ENCODE measurements around the gene PTPRJ.

The PTPRJ gene

DNA sequence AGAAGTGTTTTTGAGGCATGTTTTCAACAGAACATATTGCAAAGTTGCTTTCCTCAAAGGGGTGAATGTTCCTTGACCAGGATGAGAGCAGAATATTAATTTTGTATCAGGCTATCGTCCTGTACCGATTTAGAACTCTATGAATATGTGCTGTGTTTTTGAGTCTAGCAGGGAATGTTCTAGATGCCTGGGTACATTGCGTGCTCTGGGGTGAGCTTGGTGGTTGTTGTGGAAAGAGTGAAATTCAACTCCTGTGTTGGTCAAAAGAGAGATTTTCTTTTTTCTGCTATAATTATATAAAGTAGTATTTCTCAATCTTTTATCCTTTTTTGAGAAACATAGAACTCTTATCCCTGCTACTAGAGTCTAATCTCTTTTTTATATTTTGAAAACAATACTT is 185.1 kb downstream of the PTPRJ start:
- Histone ChIP-seq H3K27me3 (ENCODE audit: control insufficient read depth, insufficient read depth, low read length) (no peaks in the 10 kb centered on the region), H3K36me3 (ENCODE audit: control insufficient read depth, insufficient read depth, low read length) (no peaks in the 10 kb centered on the region), H3K4me1 (ENCODE audit: control insufficient read depth, insufficient read depth, low read length) (no peaks in the 10 kb centered on the region), H3K9me3 (ENCODE audit: control insufficient read depth, insufficient read depth, low read length) (no peaks in the 10 kb centered on the region), H3K27ac (ENCODE audit: low read length) (no peak overlapping the region), H3K4me3 (ENCODE audit: low read length) (no peak overlapping the region)
- WGBS (ENCODE audit: insufficient coverage, insufficient read length), result no CpG with 5 or more reads among the region's 3 CpGs
- no peak for DNase-seq (ENCODE audit: low read depth, low spot score)

DNA sequence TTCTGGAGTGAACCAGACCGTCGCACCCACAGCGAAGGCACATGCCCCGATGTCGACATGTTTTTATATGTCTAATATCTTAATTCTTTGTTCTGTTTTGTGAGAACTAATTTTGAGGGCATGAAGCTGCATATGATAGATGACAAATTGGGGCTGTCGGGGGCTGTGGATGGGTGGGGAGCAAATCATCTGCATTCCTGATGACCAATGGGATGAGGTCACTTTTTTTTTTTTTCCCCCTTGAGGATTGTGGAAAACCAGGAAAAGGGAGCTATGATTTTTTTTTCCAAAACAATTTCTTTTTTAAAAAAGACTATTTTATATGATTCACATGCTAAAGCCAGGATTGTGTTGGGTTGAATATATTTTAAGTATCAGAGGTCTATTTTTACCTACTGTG is 187.0 kb downstream of the PTPRJ start:
- WGBS (ENCODE audit: insufficient coverage, insufficient read length), result no CpG with 5 or more reads among the region's 6 CpGs
- no peak for DNase-seq (ENCODE audit: low read depth, low spot score)
- no peaks in the 10 kb centered on the region for H3K36me3 ChIP-seq (ENCODE audit: control insufficient read depth, insufficient read depth, low read length)
- no peaks in the 10 kb centered on the region for H3K9me3 ChIP-seq (ENCODE audit: control insufficient read depth, insufficient read depth, low read length)
- H3K4me1 ChIP-seq (ENCODE audit: control insufficient read depth, insufficient read depth, low read length), result no peaks in the 10 kb centered on the region
- no peak overlapping the region for H3K27ac ChIP-seq (ENCODE audit: low read length)
- H3K27me3 ChIP-seq (ENCODE audit: control insufficient read depth, insufficient read depth, low read length), result no peaks in the 10 kb centered on the region
- no peak overlapping the region for H3K4me3 ChIP-seq (ENCODE audit: low read length)

DNA sequence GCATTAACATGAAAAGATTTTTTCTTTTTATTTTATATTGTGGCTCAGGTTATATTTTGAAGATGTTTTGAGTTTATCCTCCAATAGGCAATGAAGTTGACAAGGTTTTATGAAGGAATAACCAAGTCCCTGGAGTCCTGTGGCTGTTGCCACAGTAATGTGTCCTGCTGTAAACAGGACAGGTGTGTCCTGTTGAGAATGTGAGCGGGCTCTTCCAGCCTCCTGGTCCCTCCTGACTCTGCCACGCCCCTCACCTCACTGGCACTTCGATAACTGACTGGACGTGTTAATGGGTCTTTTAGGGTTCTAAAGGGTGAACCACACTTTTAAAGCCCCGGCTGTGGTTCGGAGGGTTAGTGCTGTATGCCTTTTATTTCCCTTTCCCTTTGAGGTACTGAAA is 188.5 kb downstream of the PTPRJ start:
- no peak overlapping the region for H3K4me3 ChIP-seq (ENCODE audit: low read length)

DNA sequence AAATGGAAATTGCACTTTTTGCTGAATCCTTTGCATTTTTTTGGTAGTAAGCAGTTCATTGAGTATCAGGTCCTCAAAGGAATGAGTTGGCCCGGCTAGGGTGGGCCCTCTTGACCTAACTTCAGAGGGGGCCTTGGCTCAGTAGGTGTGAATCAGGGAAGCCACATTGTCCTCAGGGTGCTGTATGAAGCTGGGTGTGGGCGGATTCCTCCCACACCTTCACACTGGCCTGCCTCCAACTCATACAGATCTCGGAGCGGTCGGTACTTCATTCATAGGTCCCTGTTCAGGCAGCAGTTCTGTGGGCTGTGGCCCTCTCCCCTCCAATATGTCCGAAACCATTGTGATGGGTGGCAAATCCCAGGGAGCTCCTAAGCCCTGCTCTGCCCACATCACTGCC is 188.9 kb downstream of the PTPRJ start:
- Histone ChIP-seq H3K27ac (ENCODE audit: low read length) (no peak overlapping the region), H3K36me3 (ENCODE audit: control insufficient read depth, insufficient read depth, low read length) (no peaks in the 10 kb centered on the region), H3K4me1 (ENCODE audit: control insufficient read depth, insufficient read depth, low read length) (no peaks in the 10 kb centered on the region)

More for the DNA sequence above, 188.5 kb downstream of the PTPRJ start:
- no peak for DNase-seq (ENCODE audit: low read depth, low spot score)
- H3K27ac ChIP-seq (ENCODE audit: low read length), result no peak overlapping the region
- no peaks in the 10 kb centered on the region for H3K4me1 ChIP-seq (ENCODE audit: control insufficient read depth, insufficient read depth, low read length)
- H3K36me3 ChIP-seq (ENCODE audit: control insufficient read depth, insufficient read depth, low read length), result no peaks in the 10 kb centered on the region
- H3K9me3 ChIP-seq (ENCODE audit: control insufficient read depth, insufficient read depth, low read length), result no peaks in the 10 kb centered on the region
- WGBS (ENCODE audit: insufficient coverage, insufficient read length), result no CpG with 5 or more reads among the region's 6 CpGs
- no peaks in the 10 kb centered on the region for H3K27me3 ChIP-seq (ENCODE audit: control insufficient read depth, insufficient read depth, low read length)

DNA sequence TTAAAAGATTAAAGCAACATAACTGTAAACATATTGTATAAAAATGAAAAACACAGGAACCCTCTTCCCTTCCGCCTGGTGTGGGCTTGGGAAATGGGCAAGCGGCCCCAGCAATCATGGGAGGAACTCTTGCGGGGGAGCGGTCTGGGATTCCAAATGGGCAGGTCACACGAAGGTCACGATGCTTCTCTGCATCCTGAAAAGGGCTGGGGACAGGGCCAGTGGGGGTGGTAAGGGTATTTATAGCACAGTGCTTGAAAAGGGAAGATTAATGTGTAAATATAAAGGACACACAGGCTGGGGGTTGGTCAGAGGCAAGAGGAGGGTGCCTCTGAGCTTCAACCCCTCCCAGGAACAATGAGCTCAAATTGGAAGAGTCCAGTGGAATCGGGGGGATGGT is 189.4 kb downstream of the PTPRJ start:
- no peaks in the 10 kb centered on the region for H3K4me1 ChIP-seq (ENCODE audit: control insufficient read depth, insufficient read depth, low read length)
- no CpG with 5 or more reads among the region's 7 CpGs for WGBS (ENCODE audit: insufficient coverage, insufficient read length)

More for the DNA sequence above, 188.9 kb downstream of the PTPRJ start:
- Histone ChIP-seq H3K4me3 (ENCODE audit: low read length) (no peak overlapping the region), H3K9me3 (ENCODE audit: control insufficient read depth, insufficient read depth, low read length) (no peaks in the 10 kb centered on the region), H3K27me3 (ENCODE audit: control insufficient read depth, insufficient read depth, low read length) (no peaks in the 10 kb centered on the region)
- no peak for DNase-seq (ENCODE audit: low read depth, low spot score)
- no CpG with 5 or more reads among the region's 6 CpGs for WGBS (ENCODE audit: insufficient coverage, insufficient read length)

DNA sequence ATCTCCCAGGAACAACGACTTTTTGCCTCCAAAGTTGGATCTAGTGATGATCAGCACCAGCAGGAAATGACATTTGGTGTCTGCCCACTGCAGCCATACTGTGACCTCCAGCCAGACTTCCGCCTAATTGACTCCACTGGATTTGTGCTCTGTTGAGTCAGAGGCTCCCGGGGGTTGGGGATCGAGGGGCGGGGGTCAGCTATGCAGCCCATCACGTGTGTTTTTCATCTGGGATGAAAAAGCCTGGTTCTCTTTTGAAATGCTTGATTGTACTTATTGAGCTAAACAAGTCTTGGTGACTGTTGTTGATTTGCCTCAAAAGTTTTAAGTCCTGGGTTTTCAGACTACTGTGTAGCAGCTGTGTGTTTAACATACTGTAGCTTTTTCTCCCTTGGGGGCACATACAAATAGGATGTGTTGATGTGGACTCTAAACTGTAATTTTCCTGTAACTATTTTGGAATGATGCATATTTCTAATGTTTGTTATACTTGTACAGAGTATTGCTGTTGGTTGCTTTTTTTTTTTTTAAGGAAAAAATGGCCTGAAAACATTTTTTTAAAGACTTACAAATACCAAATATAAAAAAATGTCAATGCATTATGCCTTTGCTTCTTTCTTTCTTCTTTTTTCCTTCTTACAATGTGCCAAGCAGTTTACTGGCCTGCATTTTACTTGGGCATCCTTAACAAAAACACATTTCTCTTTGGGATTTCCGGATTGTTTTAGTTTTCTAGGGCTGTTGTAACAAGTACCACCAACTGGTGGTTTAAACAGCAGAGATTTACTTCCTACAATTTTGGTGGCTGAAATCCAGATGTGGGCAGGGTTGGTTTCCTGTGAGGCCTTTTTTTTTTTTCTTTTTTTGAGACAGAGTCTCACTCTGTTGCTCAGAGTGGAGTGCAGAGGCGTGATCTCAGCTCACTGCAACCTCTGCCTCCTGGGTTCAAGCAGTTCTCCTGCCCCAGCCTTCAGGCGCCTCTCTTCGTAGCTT is 190.2 kb downstream of the PTPRJ start:
- WGBS (ENCODE audit: insufficient coverage, insufficient read length), result no CpG with 5 or more reads among the region's 10 CpGs
- H3K36me3 ChIP-seq (ENCODE audit: control insufficient read depth, insufficient read depth, low read length), result no peaks in the 10 kb centered on the region
- no peaks in the 10 kb centered on the region for H3K27me3 ChIP-seq (ENCODE audit: control insufficient read depth, insufficient read depth, low read length)
- no peak for DNase-seq (ENCODE audit: low read depth, low spot score)
- H3K4me3 ChIP-seq (ENCODE audit: low read length), result no peak overlapping the region
- no peaks in the 10 kb centered on the region for H3K9me3 ChIP-seq (ENCODE audit: control insufficient read depth, insufficient read depth, low read length)
- no peaks in the 10 kb centered on the region for H3K4me1 ChIP-seq (ENCODE audit: control insufficient read depth, insufficient read depth, low read length)
- H3K27ac ChIP-seq (ENCODE audit: low read length), result no peak overlapping the region

More for the DNA sequence above, 189.4 kb downstream of the PTPRJ start:
- Histone ChIP-seq H3K4me3 (ENCODE audit: low read length) (no peak overlapping the region), H3K36me3 (ENCODE audit: control insufficient read depth, insufficient read depth, low read length) (no peaks in the 10 kb centered on the region), H3K27me3 (ENCODE audit: control insufficient read depth, insufficient read depth, low read length) (no peaks in the 10 kb centered on the region), H3K27ac (ENCODE audit: low read length) (no peak overlapping the region), H3K9me3 (ENCODE audit: control insufficient read depth, insufficient read depth, low read length) (no peaks in the 10 kb centered on the region)
- no peak for DNase-seq (ENCODE audit: low read depth, low spot score)

DNA sequence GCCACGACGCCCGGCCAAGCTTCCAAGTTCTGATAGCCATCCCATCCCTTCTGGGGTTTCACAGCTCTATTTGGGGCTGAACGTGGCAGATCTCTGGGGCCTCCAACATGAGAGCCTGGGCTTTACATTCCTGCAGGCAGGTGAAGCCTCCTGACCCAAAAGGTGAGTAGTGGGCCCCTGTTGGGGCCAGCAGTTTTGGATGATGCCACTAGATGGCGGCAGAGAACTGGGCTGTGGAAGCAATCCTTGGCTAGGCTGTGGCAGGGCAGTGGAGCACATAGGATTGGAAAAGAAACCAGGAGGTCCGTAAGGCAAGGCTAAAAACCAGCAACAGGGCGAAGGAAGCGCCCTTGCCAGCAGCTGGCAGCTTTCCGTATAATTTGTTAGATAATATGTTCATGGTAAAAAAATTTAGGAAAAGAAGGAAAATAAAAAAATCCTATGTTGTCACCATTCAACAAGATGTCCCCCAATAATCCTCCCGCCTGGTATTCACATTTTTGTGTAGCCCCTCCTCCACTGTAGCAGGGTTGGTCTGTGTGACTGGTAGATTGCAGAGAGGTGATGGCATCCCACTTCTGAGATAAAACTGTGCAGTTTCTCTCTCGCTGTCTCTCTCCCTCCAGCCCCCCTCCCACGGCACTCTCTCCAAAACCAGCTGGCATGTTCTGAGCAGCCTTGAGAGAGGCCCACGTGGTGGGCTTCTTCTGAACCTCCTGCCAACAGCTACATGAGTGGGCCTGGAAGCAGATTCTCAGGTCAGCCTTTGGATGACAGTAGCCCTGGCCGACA is 192.7 kb downstream of the PTPRJ start:
- DNase-seq (ENCODE audit: low read depth, low spot score), result peak; percentile 37
- Histone ChIP-seq H3K27ac (ENCODE audit: low read length) (no peak overlapping the region), H3K36me3 (ENCODE audit: control insufficient read depth, insufficient read depth, low read length) (no peaks in the 10 kb centered on the region), H3K4me3 (ENCODE audit: low read length) (no peak overlapping the region), H3K27me3 (ENCODE audit: control insufficient read depth, insufficient read depth, low read length) (no peaks in the 10 kb centered on the region), H3K4me1 (ENCODE audit: control insufficient read depth, insufficient read depth, low read length) (no peaks in the 10 kb centered on the region), H3K9me3 (ENCODE audit: control insufficient read depth, insufficient read depth, low read length) (no peaks in the 10 kb centered on the region; the same call in 1 of the 2 replicates)
- WGBS (ENCODE audit: insufficient coverage, insufficient read length), result no CpG with 5 or more reads among the region's 14 CpGs

DNA sequence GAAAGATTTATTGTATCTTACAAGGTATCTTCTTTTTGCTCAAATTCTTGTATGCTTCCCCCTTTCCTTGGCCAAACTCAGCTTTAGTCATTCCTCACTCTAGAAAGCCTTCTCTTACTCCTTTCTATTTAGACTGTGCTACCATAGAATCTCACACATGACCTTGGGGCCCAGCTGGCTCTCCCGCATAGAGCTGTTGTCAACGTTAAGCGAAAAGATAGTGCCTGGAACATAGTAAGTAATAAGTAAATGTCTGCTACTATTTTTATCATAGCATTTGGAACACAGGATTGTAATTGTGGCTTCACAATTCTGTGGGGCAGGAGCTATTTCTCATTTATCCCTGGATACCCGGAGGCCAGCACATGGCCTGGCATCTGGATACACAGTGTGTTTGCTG is 197.3 kb downstream of the PTPRJ start:
- H3K27ac ChIP-seq (ENCODE audit: low read length), result no peak overlapping the region
- no CpG with 5 or more reads among the region's 4 CpGs for WGBS (ENCODE audit: insufficient coverage, insufficient read length)
- no peaks in the 10 kb centered on the region for H3K36me3 ChIP-seq (ENCODE audit: control insufficient read depth, insufficient read depth, low read length)
- DNase-seq (ENCODE audit: low read depth, low spot score), result no peak
- no peaks in the 10 kb centered on the region for H3K4me1 ChIP-seq (ENCODE audit: control insufficient read depth, insufficient read depth, low read length)
- no peak overlapping the region for H3K4me3 ChIP-seq (ENCODE audit: low read length)
- no peaks in the 10 kb centered on the region for H3K27me3 ChIP-seq (ENCODE audit: control insufficient read depth, insufficient read depth, low read length)
- H3K9me3 ChIP-seq (ENCODE audit: control insufficient read depth, insufficient read depth, low read length), result peaks cover 1% of the 10 kb centered on the region; the same call in 1 of the 2 replicates

DNA sequence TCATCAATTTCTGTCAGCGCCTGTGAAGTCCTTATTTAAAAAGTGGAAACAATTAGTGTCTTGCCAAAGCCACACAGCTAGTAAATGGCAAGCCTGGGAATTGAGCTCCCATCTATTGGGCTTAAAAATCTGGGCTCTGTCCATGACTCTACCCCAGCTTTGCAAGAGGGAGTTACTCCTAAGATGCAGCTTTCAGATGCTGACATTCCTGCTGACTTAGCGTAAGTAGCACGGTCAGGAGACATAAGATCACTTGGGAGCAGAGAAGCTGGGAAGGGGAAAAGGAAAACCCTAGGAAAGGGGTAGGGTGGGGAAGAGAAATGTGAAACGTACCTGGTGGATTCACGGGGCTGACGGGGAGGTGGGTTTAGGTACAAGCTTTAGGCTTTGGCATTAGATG is 200.3 kb downstream of the PTPRJ start:
- H3K4me3 ChIP-seq (ENCODE audit: low read length), result no peak overlapping the region
- H3K4me1 ChIP-seq (ENCODE audit: control insufficient read depth, insufficient read depth, low read length), result no peaks in the 10 kb centered on the region
- H3K36me3 ChIP-seq (ENCODE audit: control insufficient read depth, insufficient read depth, low read length), result no peaks in the 10 kb centered on the region
- DNase-seq (ENCODE audit: low read depth, low spot score), result no peak
- no peak overlapping the region for H3K27ac ChIP-seq (ENCODE audit: low read length)
- peaks cover 1% of the 10 kb centered on the region; the same call in 1 of the 2 replicates for H3K9me3 ChIP-seq (ENCODE audit: control insufficient read depth, insufficient read depth, low read length)
- no peaks in the 10 kb centered on the region for H3K27me3 ChIP-seq (ENCODE audit: control insufficient read depth, insufficient read depth, low read length)
- no CpG with 5 or more reads among the region's 6 CpGs for whole genome bisulfite sequencing (ENCODE audit: insufficient coverage, insufficient read length)

DNA sequence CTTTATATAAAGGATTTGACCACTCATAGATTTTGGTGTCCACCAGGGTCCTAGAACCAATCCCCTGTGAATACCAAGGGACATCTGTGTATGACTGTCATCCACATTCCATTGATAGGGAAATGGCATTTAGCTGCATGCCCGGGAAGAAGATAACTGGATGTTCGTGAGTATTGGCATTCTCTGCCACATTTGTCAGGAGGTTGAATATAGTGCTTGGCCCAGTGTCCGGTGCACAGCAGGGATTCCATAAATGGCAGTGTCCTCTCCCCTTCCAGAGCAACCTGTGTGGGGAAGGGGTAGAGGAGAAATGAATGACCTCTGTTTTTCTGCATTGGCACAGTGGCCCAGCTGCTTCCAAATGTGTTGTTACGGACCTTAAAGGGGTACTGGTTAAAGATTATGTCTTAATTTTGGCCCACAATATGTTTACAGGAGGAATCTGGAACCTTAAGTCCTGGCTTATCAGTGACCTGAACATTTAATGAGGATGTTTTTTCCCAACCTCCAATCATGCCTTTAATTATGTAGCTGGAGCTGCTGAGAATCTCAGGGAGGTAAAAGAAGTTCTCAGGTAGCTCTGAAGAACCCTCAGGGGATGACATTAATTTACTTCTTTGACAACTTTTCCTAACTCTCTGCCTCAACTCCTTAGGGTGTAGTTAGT is 202.6 kb downstream of the PTPRJ start:
- DNase-seq (ENCODE audit: low read depth, low spot score), result no peak
- no CpG with 5 or more reads among the region's 4 CpGs for WGBS (ENCODE audit: insufficient coverage, insufficient read length)
- H3K27me3 ChIP-seq (ENCODE audit: control insufficient read depth, insufficient read depth, low read length), result no peaks in the 10 kb centered on the region
- no peak overlapping the region for H3K4me3 ChIP-seq (ENCODE audit: low read length)
- H3K27ac ChIP-seq (ENCODE audit: low read length), result no peak overlapping the region
- peaks cover 1% of the 10 kb centered on the region; the same call in 1 of the 2 replicates for H3K9me3 ChIP-seq (ENCODE audit: control insufficient read depth, insufficient read depth, low read length)
- no peaks in the 10 kb centered on the region for H3K36me3 ChIP-seq (ENCODE audit: control insufficient read depth, insufficient read depth, low read length)
- no peaks in the 10 kb centered on the region for H3K4me1 ChIP-seq (ENCODE audit: control insufficient read depth, insufficient read depth, low read length)

Measured in iPS DF 6.9 (cell line).